ENCODE data around the gene CPB1.

DNA sequence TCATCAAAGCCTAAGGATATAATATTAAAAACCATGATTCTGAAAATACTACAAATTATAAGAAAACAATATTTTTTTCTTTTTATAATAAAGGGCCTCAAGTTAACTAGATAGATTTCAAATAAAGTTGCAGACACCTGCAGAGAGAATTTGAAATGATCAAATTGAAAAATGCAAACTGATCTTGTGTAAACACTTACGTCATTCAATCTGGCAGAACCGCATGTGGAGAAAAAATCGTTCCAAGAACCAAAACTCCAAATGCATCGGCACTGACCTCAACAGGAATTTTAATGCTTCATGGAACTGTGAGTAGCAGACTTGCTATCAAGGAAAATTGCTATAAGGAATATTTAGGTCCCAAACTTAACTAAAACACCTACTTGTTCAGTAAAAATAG is 54.7 kb downstream of the CPB1 start:
- TF ChIP-seq, protein P1, sequence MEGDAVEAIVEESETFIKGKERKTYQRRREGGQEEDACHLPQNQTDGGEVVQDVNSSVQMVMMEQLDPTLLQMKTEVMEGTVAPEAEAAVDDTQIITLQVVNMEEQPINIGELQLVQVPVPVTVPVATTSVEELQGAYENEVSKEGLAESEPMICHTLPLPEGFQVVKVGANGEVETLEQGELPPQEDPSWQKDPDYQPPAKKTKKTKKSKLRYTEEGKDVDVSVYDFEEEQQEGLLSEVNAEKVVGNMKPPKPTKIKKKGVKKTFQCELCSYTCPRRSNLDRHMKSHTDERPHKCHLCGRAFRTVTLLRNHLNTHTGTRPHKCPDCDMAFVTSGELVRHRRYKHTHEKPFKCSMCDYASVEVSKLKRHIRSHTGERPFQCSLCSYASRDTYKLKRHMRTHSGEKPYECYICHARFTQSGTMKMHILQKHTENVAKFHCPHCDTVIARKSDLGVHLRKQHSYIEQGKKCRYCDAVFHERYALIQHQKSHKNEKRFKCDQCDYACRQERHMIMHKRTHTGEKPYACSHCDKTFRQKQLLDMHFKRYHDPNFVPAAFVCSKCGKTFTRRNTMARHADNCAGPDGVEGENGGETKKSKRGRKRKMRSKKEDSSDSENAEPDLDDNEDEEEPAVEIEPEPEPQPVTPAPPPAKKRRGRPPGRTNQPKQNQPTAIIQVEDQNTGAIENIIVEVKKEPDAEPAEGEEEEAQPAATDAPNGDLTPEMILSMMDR (conservative IDR thresholded peaks at IDR 0.05; ENCODE audit: low read depth, low read length): no peak
- TF ChIP-seq EZH2 (IDR thresholded peaks at IDR 0.05; ENCODE audit: low read length, unreplicated experiment): no peak

Measured in PC-3 (cell line).